HepG2 (cell line): Measurements from ENCODE around the gene NUFIP1. TPM values are rescaled to one million over a fixed set of nuclear protein-coding genes. Genes with fewer than 3 reads are reported as not detected.

ENCODE experiments used
- BRCA1 ChIP-seq: sonication (generic); formaldehyde crosslinking; IDR thresholded peaks from 2 replicates; pipeline ENCODE4 v1.4.0; 2020; ENCODE audit warnings: missing genetic modification reagents
- MYNN ChIP-seq: sonication (generic); formaldehyde crosslinking; IDR thresholded peaks from 2 replicates; pipeline ENCODE4 v1.4.0; 2020; ENCODE audit warnings: mild to moderate bottlenecking, low read depth, missing genetic modification reagents
- NAIF1 ChIP-seq: sonication (generic); formaldehyde crosslinking; IDR thresholded peaks from 2 replicates; pipeline ENCODE4 v1.5.0; 2020; ENCODE audit warnings: mild to moderate bottlenecking, missing genetic modification reagents, borderline replicate concordance
- SIX4 ChIP-seq: sonication (generic); formaldehyde crosslinking; IDR thresholded peaks from 2 replicates; pipeline ENCODE4 v1.4.0; 2020; ENCODE audit warnings: missing genetic modification reagents
- TCF12 ChIP-seq, 2 experiments: fragments of 450-650 bp in 1 of 2; sonication (generic) in 1 of 2; formaldehyde crosslinking in 1 of 2; IDR thresholded peaks; 2 replicates each; pipeline versions ENCODE4 v1.6.1 to v1.8.0; 2017 to 2022; ENCODE audit warnings: antibody characterized with exemption in 1 of 2, mild to moderate bottlenecking in 1 of 2, missing genetic modification reagents in 1 of 2, moderate library complexity in 1 of 2
- TCF7L2 ChIP-seq: IDR thresholded peaks from 2 replicates; pipeline ENCODE4 v1.6.1; 2011; ENCODE audit warnings: mild to moderate bottlenecking, low read depth, low read length, moderate library complexity
- ZMYM4 ChIP-seq: sonication (generic); formaldehyde crosslinking; IDR thresholded peaks from 2 replicates; pipeline ENCODE4 v1.8.1; 2023; ENCODE audit warnings: mild to moderate bottlenecking, missing genetic modification reagents
- ZNF274 ChIP-seq: sonication (generic); formaldehyde crosslinking; IDR thresholded peaks from 2 replicates; pipeline ENCODE4 v1.5.1; 2020; ENCODE audit warnings: mild to moderate bottlenecking, missing genetic modification reagents
- ZNF737 ChIP-seq: sonication (generic); formaldehyde crosslinking; IDR thresholded peaks from 2 replicates; pipeline ENCODE4 v1.5.0; 2020; ENCODE audit warnings: missing genetic modification reagents, mild to moderate bottlenecking, borderline replicate concordance
- ZSCAN22 ChIP-seq: sonication (generic); formaldehyde crosslinking; IDR thresholded peaks from 2 replicates; pipeline ENCODE4 v1.4.0; 2020; ENCODE audit warnings: mild to moderate bottlenecking, missing genetic modification reagents
- ZSCAN29 ChIP-seq: sonication (generic); formaldehyde crosslinking; conservative IDR thresholded peaks from 2 replicates; pipeline ENCODE4 v1.4.0; 2020; ENCODE audit warnings: mild to moderate bottlenecking, missing genetic modification reagents
- ZSCAN9 ChIP-seq: IDR thresholded peaks from 2 replicates; pipeline ENCODE4 v1.6.1; 2016; ENCODE audit warnings: borderline replicate concordance
- polyA plus RNA-seq, 8 experiments: library from polyadenylated mRNA; depleted of rRNA in 3 of 8; stranded (reverse) in 7 of 8; unstranded in 1 of 8; fragments of >200 nt; fragmentation: Illumina TruSeq in 4 of 8; extraction: Trizol in 4 of 8; gene quantifications; 2 replicates each; pipeline versions ENCODE4 v1.2.1 to v1.2.3, GENCODE V29; 2011 to 2016; ENCODE audit warnings: low read depth in 4 of 8, missing spikeins in 1 of 8, mixed read lengths in 1 of 8; ENCODE audit not compliant: insufficient read depth in 1 of 8
- total RNA-seq, 5 experiments: library from RNA; depleted of rRNA; stranded (reverse); fragments of >200 nt; fragmentation: Illumina TruSeq; extraction: Trizol; gene quantifications; 2 replicates each; pipeline ENCODE4 v1.2.3, GENCODE V29; 2016; ENCODE audit warnings: low read depth in 1 of 5
- TF ChIP-seq, protein P1 (sequence below): sonication (generic); formaldehyde crosslinking; IDR thresholded peaks from 2 replicates; pipeline ENCODE4 v1.8.0; 2023; ENCODE audit warnings: mild to moderate bottlenecking, missing genetic modification reagents
- TF ChIP-seq, protein P2 (sequence below): sonication (generic); formaldehyde crosslinking; IDR thresholded peaks from 2 replicates; pipeline ENCODE4 v1.8.0; 2022; ENCODE audit warnings: mild to moderate bottlenecking, missing genetic modification reagents, moderate library complexity
- TF ChIP-seq, protein P3 (sequence below): sonication (generic); formaldehyde crosslinking; conservative IDR thresholded peaks from 2 replicates; pipeline ENCODE4 v1.4.0; 2020; ENCODE audit warnings: mild to moderate bottlenecking, missing genetic modification reagents, moderate library complexity
- TF ChIP-seq, protein P4 (sequence below): sonication (generic); formaldehyde crosslinking; IDR thresholded peaks from 2 replicates; pipeline ENCODE4 v1.5.0; 2020; ENCODE audit warnings: missing genetic modification reagents
- TF ChIP-seq, protein P5 (sequence below): sonication (generic); formaldehyde crosslinking; IDR thresholded peaks from 2 replicates; pipeline ENCODE4 v1.4.0; 2020; ENCODE audit warnings: missing genetic modification reagents, mild to moderate bottlenecking, borderline replicate concordance

The NUFIP1 gene
- total and polyA plus RNA-seq, 2 of the 13 experiments (the other 11 are each of a cell fraction or from before 2014, with no cell fraction given): 1.9 to 10.3 TPM

DNA sequence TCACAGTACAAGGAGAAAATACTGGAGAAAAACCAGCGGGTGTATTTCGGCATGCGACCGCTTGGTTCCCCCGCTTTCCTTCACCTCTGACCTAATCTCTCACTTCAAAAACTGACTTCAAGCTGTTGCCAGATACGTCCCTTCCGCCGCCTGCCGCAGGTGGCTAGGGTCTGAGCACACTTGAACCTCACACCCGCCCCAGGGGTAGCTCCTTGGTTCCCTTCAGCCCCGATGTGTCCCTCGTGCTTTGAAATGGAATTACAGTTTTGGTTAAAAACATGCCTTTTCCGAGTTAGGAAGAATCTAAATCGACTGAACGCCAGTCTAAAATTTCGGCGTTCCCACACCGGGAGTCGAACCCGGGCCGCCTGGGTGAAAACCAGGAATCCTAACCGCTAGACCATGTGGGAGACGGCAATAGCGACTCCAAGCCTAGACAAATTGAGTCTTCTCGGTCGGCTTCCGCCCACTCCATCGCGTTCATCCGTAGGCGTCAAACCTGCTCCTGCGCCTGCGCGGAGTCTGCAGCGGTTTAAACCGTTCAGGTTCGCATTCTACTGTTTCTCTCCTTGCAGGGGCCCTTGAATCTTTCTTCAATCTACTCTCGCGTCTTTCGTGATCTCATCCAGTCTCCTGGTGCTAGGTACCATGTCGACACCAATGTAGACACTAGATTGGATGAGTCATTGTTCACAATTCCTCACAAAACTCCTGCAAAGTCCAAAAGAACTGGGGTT lies 71.5 kb downstream of the NUFIP1 start (continued):
- TF ChIP-seq, protein P1, sequence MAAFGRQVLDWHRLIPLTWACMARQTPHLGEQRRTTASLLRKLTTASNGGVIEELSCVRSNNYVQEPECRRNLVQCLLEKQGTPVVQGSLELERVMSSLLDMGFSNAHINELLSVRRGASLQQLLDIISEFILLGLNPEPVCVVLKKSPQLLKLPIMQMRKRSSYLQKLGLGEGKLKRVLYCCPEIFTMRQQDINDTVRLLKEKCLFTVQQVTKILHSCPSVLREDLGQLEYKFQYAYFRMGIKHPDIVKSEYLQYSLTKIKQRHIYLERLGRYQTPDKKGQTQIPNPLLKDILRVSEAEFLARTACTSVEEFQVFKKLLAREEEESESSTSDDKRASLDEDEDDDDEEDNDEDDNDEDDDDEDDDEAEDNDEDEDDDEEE (CRISPR knock-in tag): no peak; the same call in 1 of the 2 replicates
- TF ChIP-seq BRCA1 (CRISPR knock-in tag) (no peak), ZNF737 (CRISPR knock-in tag) (peak; percentile 27; the same call in 1 of the 2 replicates), SIX4 (peak; percentile 31; the same call in 1 of the 2 replicates), MYNN (CRISPR knock-in tag) (no peak), TCF12 (IDR thresholded peaks at IDR 0.05) (no peak), TCF12 (CRISPR knock-in tag; IDR thresholded peaks at IDR 0.05) (no peak; the same call in 1 of the 2 replicates), TCF7L2 (no peak), ZNF274 (CRISPR knock-in tag) (no peak), NAIF1 (CRISPR knock-in tag) (peak; percentile 79), ZMYM4 (CRISPR knock-in tag) (peak; percentile 73; the same call in 1 of the 2 replicates), ZSCAN9 (CRISPR knock-in tag) (peak; percentile 76; the same call in 1 of the 2 replicates), ZSCAN29 (CRISPR knock-in tag) (peak; percentile 71; the same call in 1 of the 2 replicates), ZSCAN22 (CRISPR knock-in tag) (no peak)
- TF ChIP-seq, protein P2, sequence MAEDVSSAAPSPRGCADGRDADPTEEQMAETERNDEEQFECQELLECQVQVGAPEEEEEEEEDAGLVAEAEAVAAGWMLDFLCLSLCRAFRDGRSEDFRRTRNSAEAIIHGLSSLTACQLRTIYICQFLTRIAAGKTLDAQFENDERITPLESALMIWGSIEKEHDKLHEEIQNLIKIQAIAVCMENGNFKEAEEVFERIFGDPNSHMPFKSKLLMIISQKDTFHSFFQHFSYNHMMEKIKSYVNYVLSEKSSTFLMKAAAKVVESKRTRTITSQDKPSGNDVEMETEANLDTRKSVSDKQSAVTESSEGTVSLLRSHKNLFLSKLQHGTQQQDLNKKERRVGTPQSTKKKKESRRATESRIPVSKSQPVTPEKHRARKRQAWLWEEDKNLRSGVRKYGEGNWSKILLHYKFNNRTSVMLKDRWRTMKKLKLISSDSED: no peak
- TF ChIP-seq, protein P3, sequence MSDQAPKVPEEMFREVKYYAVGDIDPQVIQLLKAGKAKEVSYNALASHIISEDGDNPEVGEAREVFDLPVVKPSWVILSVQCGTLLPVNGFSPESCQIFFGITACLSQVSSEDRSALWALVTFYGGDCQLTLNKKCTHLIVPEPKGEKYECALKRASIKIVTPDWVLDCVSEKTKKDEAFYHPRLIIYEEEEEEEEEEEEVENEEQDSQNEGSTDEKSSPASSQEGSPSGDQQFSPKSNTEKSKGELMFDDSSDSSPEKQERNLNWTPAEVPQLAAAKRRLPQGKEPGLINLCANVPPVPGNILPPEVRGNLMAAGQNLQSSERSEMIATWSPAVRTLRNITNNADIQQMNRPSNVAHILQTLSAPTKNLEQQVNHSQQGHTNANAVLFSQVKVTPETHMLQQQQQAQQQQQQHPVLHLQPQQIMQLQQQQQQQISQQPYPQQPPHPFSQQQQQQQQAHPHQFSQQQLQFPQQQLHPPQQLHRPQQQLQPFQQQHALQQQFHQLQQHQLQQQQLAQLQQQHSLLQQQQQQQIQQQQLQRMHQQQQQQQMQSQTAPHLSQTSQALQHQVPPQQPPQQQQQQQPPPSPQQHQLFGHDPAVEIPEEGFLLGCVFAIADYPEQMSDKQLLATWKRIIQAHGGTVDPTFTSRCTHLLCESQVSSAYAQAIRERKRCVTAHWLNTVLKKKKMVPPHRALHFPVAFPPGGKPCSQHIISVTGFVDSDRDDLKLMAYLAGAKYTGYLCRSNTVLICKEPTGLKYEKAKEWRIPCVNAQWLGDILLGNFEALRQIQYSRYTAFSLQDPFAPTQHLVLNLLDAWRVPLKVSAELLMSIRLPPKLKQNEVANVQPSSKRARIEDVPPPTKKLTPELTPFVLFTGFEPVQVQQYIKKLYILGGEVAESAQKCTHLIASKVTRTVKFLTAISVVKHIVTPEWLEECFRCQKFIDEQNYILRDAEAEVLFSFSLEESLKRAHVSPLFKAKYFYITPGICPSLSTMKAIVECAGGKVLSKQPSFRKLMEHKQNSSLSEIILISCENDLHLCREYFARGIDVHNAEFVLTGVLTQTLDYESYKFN (CRISPR knock-in tag): no peak; the same call in 1 of the 2 replicates
- TF ChIP-seq, protein P4, sequence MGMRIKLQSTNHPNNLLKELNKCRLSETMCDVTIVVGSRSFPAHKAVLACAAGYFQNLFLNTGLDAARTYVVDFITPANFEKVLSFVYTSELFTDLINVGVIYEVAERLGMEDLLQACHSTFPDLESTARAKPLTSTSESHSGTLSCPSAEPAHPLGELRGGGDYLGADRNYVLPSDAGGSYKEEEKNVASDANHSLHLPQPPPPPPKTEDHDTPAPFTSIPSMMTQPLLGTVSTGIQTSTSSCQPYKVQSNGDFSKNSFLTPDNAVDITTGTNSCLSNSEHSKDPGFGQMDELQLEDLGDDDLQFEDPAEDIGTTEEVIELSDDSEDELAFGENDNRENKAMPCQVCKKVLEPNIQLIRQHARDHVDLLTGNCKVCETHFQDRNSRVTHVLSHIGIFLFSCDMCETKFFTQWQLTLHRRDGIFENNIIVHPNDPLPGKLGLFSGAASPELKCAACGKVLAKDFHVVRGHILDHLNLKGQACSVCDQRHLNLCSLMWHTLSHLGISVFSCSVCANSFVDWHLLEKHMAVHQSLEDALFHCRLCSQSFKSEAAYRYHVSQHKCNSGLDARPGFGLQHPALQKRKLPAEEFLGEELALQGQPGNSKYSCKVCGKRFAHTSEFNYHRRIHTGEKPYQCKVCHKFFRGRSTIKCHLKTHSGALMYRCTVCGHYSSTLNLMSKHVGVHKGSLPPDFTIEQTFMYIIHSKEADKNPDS (CRISPR knock-in tag): peak; percentile 29; the same call in 1 of the 2 replicates
- TF ChIP-seq, protein P5, sequence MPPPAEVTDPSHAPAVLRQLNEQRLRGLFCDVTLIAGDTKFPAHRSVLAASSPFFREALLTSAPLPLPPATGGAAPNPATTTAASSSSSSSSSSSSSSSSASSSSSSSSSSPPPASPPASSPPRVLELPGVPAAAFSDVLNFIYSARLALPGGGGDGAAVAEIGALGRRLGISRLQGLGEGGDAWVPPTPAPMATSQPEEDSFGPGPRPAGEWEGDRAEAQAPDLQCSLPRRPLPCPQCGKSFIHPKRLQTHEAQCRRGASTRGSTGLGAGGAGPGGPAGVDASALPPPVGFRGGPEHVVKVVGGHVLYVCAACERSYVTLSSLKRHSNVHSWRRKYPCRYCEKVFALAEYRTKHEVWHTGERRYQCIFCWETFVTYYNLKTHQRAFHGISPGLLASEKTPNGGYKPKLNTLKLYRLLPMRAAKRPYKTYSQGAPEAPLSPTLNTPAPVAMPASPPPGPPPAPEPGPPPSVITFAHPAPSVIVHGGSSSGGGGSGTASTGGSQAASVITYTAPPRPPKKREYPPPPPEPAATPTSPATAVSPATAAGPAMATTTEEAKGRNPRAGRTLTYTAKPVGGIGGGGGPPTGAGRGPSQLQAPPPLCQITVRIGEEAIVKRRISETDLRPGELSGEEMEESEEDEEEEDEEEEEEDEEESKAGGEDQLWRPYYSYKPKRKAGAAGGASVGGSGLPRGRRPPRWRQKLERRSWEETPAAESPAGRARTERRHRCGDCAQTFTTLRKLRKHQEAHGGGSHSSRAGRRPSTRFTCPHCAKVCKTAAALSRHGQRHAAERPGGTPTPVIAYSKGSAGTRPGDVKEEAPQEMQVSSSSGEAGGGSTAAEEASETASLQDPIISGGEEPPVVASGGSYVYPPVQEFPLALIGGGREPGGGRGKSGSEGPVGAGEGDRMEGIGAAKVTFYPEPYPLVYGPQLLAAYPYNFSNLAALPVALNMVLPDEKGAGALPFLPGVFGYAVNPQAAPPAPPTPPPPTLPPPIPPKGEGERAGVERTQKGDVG (CRISPR knock-in tag): no peak; the same call in 1 of the 2 replicates
